ENCODE results near the gene ING4.

ING4 gene

DNA sequence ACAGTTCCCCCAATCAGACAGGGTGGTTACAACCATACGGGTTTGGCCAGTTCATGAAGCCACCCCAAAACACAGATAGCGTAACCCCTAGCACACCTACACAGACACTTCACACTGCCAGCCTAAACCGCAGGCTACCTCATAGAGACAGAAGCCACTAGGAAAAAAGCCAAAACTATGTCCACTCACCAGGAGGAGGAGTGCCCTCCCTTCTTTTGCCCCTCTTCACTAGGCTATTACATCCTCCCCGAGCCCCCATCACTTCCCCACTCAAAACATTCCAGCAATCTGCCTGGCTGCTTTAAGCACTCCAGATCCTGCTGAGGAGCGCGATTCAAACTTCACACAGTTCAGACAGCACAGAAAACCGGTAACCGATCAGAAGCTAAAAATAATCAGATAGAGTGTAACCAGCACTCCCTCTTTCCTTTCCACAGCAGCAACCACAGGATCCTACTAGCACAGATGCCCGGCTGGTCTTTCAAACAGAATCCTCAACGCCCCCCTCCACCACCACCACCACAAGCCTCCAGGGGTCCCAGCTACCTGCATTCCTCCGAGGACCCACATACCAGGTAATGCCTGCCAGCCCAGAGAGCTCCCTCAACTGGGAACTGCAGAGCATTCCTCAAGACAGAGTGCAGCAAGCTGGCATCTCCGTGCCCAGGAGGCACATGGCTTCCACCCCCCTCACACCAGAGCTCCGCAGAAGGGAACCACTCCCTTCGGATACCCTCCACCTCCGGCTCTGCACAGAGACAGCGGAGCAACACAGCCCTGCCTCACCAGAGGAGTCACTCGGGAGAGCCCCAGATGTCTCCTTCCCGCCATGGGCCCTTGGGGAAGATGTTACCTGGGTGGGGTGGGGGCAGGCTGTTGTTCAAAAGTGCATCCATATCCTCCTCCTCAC is 57.2 kb downstream of the ING4 start:
- DNase-seq = peak; percentile 30

DNA sequence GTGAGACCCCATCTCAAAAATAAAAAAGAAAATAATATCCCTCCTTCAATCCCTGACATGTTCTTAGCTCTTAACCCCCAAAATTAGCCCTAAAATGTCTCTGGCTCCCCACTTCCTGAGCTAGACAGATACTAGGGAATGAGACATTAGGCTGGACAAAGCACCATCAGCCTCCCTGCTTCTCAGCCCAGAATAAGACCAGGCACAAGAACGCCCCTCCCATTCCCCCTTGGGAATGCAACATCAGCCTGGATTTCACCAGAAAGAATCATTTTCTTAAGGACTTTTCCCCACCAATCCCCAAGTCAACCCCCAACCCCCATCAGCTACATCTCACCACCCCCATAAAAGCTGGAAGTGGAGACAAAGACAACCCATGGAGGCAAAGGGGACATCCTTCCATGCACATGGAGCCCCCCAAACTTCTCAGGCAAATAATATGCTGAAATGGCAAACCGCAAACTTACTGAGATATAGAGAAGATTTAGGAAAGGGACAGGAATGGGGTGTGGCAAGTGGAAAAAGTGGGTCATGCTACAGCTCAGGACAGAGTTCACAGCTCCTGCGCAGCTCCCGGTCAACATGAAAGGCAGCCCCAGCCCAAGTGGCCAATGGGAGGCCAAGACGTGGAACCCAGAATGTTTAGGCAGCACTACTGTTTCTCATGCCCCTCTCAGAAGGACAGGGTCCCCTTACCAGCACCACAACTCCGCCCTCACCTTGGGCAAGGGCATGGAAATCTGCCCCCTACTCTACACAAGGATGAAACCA is 58.5 kb downstream of the ING4 start:
- peak; percentile 76 for DNase-seq

DNA sequence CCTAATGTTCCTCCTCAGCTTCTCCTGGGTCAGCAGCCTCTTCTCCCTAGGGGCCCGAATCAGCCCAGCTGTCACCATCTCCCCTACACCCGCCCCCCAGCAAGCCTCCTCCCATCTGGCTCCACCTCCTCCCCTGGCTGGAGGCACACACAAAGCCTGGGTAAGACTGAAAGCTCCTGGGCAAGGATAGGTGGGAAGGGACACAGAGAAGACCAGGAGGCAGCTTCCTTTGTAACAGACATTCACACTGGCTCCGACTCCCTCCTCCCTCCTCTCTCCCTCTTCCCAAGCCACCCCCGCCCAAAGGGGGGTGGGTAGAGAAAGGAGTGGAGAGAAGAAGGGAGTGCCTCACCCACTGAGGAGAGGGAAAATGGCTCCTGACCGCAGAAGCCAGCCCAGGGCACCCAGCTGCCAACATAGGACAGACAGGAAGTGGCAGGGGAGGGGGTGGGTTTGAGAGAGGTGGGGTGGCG is 59.8 kb downstream of the ING4 start:
- peak; percentile 53 for DNase-seq

DNA sequence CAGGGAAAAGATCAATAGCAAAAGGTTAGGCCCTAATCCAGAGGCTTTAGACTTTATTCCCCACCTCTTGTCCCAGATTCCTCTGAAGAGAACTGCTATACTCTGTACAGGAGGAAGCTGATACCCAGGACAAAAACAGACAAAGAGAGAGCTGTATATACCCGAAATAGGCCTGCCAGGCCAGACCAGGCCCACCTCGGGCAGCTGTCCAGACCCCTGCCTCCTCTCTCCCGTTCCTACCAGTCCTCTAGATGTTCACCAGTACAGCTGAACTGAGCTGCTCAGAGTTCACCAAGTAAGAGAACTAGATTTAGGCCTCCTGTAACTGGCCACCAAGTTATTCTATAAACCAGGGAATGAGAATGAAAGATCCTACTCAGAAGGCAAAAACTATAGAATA is 60.4 kb downstream of the ING4 start:
- no peak for DNase-seq

Data from fibroblast of upper back skin (primary cell).